Cardiac muscle cell (in vitro differentiated cells and primary cell): Measurements from ENCODE around the gene TEX22. TPM values are rescaled to one million over a fixed set of nuclear protein-coding genes. Genes with fewer than 3 reads are reported as not detected.

ENCODE experiments used
- DNase-seq, 2 donors: peaks; one replicate each; pipeline versions ENCODE4 v3.0.0 to v3.0.0-alpha.2; 2010 to 2017; ENCODE audit warnings: low read depth in 1 of 2, low spot score in 1 of 2
- H3K27ac ChIP-seq: fragments of 200-600 bp; sonication (generic); 2 replicates; pipeline ENCODE4 v1.5.1; 2016
- H3K27me3 ChIP-seq: fragments of 200-600 bp; sonication (generic); 2 replicates; pipeline ENCODE4 v1.6.0; 2016; ENCODE audit warnings: control low read depth
- H3K36me3 ChIP-seq: fragments of 200-600 bp; sonication (generic); 2 replicates; pipeline ENCODE4 v1.5.1; 2016; ENCODE audit warnings: control low read depth
- H3K4me1 ChIP-seq: fragments of 200-600 bp; sonication (generic); 2 replicates; pipeline ENCODE4 v1.8.1; 2017; ENCODE audit warnings: low read depth, mild to moderate bottlenecking, mixed run types
- H3K4me3 ChIP-seq: fragments of 200-600 bp; sonication (generic); 2 replicates; pipeline ENCODE4 v1.5.1; 2016; ENCODE audit warnings: mild to moderate bottlenecking
- H3K9me3 ChIP-seq: fragments of 200-600 bp; sonication (generic); 2 replicates; pipeline ENCODE4 v1.5.1; 2017; ENCODE audit warnings: low read depth, mild to moderate bottlenecking, control low read depth
- CTCF ChIP-seq: IDR thresholded peaks from 2 replicates; pipeline ENCODE4 v1.5.1; 2012; ENCODE audit warnings: low read depth, mild to moderate bottlenecking, low read length
- polyA plus RNA-seq: library from polyadenylated mRNA; unstranded; fragments of >200 nt; fragmentation: Nextera tagmentation; extraction: Ambion mirVana; gene quantifications from 2 replicates; pipeline ENCODE4 v1.2.1, GENCODE V29; 2016
- total RNA-seq: library from RNA; depleted of rRNA; stranded (reverse); fragments of >200 nt; gene quantifications from 2 replicates; pipeline ENCODE4 v1.2.3, GENCODE V29; 2016

TEX22 gene
- total and polyA plus RNA-seq, 2 experiments from 2014 or later = 3.7 to 4.1 TPM

- Histone ChIP-seq H3K27me3 (no peaks in the 10 kb centered on the region), H3K4me3 (no peak overlapping the region), H3K36me3 (peaks cover 14% of the 10 kb centered on the region), H3K4me1 (no peaks in the 10 kb centered on the region), H3K9me3 (no peaks in the 10 kb centered on the region), H3K27ac (no peak overlapping the region)
- DNase-seq = no peak
- TF ChIP-seq CTCF = no peak
These were observed 17.6 kb upstream of the TEX22 start for GRCh38 chr14:105380756-105381155.

- peaks cover 14% of the 10 kb centered on the region for H3K36me3 ChIP-seq
- no peak for TF ChIP-seq CTCF
- no peaks in the 10 kb centered on the region for H3K4me1 ChIP-seq
- no peak overlapping the region for H3K4me3 ChIP-seq
- no peaks in the 10 kb centered on the region for H3K9me3 ChIP-seq
- no peak overlapping the region for H3K27ac ChIP-seq
- no peak for DNase-seq
- H3K27me3 ChIP-seq = no peaks in the 10 kb centered on the region
These were observed 16.6 kb upstream of the TEX22 start for GRCh38 chr14:105381446-105382342.

GRCh38 chr14:105382343-105383082 lies 15.8 kb upstream of the TEX22 start:
- peaks cover 14% of the 10 kb centered on the region for H3K36me3 ChIP-seq
- TF ChIP-seq CTCF = no peak

GRCh38 chr14:105383083-105383730 lies 15.1 kb upstream of the TEX22 start:
- no peaks in the 10 kb centered on the region for H3K4me1 ChIP-seq
- DNase-seq = no peak
- no peak for TF ChIP-seq CTCF
- H3K27ac ChIP-seq = no peak overlapping the region
- no peaks in the 10 kb centered on the region for H3K9me3 ChIP-seq
- H3K27me3 ChIP-seq = no peaks in the 10 kb centered on the region
- H3K36me3 ChIP-seq = peaks cover 14% of the 10 kb centered on the region
- H3K4me3 ChIP-seq = no peak overlapping the region

More at GRCh38 chr14:105382343-105383082, 15.8 kb upstream of the TEX22 start:
- Histone ChIP-seq H3K4me3 (no peak overlapping the region), H3K27me3 (no peaks in the 10 kb centered on the region), H3K9me3 (no peaks in the 10 kb centered on the region), H3K27ac (no peak overlapping the region), H3K4me1 (no peaks in the 10 kb centered on the region)
- no peak for DNase-seq

- H3K27ac ChIP-seq = no peak overlapping the region
- H3K4me1 ChIP-seq = no peaks in the 10 kb centered on the region
- H3K4me3 ChIP-seq = no peak overlapping the region
- DNase-seq = no peak
- no peaks in the 10 kb centered on the region for H3K27me3 ChIP-seq
- TF ChIP-seq CTCF = no peak
- H3K36me3 ChIP-seq = peaks cover 14% of the 10 kb centered on the region
- H3K9me3 ChIP-seq = no peaks in the 10 kb centered on the region
These were observed 14.2 kb upstream of the TEX22 start for GRCh38 chr14:105384041-105384557.
